Measurements from ENCODE around the gene ARHGAP42.

ARHGAP42 gene

DNA sequence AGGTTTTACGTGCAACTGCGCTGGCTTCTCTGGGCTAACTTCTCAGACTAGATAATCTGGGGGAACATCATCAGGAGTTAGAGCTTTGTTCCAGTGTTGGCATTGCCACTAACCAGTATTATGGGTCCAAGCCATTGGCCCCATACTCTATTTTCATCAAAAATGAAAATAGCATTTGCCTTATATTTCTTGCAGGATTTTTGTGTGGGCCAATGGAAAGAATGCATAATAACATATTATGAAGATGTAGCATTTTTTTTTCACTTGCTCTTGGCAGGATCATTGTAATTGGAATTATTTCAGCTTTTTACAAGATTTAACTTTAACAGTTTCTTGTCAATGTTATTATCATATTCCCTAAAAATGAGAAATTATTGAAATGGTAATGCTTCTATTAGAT is 16.1 kb downstream of the ARHGAP42 start:
- Histone ChIP-seq H3K4me3 (ENCODE audit: extremely low read depth, insufficient read depth, low read length, poor library complexity, severe bottlenecking) (no peak overlapping the region), H3K9me3 (ENCODE audit: control insufficient read depth, low read length) (no peaks in the 10 kb centered on the region), H3K4me1 (ENCODE audit: control insufficient read depth, insufficient read depth, low read length, poor library complexity, severe bottlenecking) (no peaks in the 10 kb centered on the region), H3K36me3 (ENCODE audit: control insufficient read depth, insufficient read depth, low read length) (peaks cover 14% of the 10 kb centered on the region), H3K27ac (ENCODE audit: low read depth, low read length, severe bottlenecking) (no peak overlapping the region)
- WGBS, 2 experiments (ENCODE audit: insufficient coverage in 2 of 2), result 100% methylated on average over 1 to 2 of the region's 2 CpGs

DNA sequence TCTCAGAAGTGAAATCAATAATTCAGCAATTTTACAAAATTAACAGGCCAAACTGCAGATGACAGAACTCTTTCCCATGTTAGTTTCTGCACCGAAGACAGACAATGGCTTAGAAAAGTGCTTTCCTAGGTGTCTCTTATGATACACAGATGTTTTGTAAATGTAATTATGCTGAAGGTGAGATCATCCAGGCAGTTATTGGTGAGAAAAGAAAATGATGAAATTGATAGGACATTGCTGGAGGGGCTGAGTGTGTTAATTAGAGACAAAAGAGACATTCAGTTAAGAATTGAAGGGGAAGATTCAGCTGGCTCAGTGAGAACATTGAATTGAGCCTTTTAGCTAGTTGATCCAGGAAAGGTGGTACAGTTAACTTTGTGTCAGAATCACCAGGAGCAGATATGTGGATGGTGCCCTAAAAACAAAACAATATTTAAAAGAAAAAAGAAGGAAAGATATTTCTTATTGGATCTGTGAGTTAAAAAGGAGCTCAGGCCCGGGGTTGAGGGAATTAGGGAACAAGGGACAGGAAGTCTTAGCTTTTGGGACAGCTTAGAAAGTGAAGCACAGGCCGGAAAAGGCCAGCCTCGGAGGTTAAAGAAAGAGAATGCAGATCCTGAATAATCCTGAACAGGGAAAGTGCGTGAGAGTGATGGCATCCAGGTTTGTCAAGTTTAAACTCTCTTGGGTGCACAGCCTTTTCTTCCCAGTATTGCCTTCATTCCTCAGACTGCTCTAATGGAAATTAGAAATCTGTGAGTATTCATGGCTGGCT is 16.9 kb downstream of the ARHGAP42 start:
- 79 to 87% methylated on average over 5 of the region's 5 CpGs for WGBS, 2 experiments (ENCODE audit: insufficient coverage in 2 of 2)
- Histone ChIP-seq H3K27ac (ENCODE audit: low read depth, low read length, severe bottlenecking) (no peak overlapping the region), H3K36me3 (ENCODE audit: control insufficient read depth, insufficient read depth, low read length) (peaks cover 14% of the 10 kb centered on the region), H3K4me3 (ENCODE audit: extremely low read depth, insufficient read depth, low read length, poor library complexity, severe bottlenecking) (no peak overlapping the region), H3K4me1 (ENCODE audit: control insufficient read depth, insufficient read depth, low read length, poor library complexity, severe bottlenecking) (no peaks in the 10 kb centered on the region), H3K9me3 (ENCODE audit: control insufficient read depth, low read length) (no peaks in the 10 kb centered on the region)

DNA sequence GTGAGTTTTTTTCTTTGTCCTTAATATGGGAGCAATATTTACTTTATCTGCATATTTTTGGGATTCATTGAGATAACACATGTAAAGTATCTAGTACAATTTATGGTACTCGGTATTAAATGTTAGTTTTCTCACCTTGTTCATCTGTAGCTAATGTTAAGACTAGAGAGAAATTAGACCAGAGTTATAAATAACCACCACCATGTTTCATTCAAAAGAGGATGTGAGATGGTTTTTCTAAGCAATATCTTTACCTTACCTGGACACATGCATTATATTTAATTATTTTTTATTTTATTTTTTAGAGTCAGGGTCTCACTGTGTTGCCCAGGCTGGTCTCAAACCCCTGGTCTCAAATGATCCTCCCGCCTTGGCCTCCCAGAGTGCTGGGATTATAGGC is 18.4 kb downstream of the ARHGAP42 start:
- H3K4me1 ChIP-seq (ENCODE audit: control insufficient read depth, insufficient read depth, low read length, poor library complexity, severe bottlenecking), result no peaks in the 10 kb centered on the region
- H3K4me3 ChIP-seq (ENCODE audit: extremely low read depth, insufficient read depth, low read length, poor library complexity, severe bottlenecking), result no peak overlapping the region
- no peaks in the 10 kb centered on the region for H3K9me3 ChIP-seq (ENCODE audit: control insufficient read depth, low read length)
- 83 to 100% methylated on average over 1 of the region's 2 CpGs for WGBS, 2 experiments (ENCODE audit: insufficient coverage in 2 of 2)
- H3K27ac ChIP-seq (ENCODE audit: low read depth, low read length, severe bottlenecking), result no peak overlapping the region
- peaks cover 11% of the 10 kb centered on the region for H3K36me3 ChIP-seq (ENCODE audit: control insufficient read depth, insufficient read depth, low read length)

DNA sequence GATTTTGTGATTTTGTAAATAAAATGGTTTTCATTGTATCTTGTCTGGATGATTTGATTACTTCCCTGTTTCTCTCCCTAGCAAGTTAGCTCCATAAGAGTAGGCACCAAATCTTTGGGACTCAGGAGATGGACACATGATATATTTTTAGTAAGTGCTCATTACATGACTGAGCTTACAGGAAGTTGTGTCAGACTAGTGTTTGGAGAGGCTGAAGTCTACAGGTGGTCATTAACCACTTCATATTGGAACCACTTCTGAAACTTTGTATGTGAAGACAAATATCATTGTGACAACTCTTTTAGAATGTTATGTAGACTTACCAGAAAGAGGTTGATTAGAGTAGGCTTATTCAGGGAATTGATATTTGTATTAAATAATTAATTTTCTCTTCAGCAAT is 19.1 kb downstream of the ARHGAP42 start:
- Histone ChIP-seq H3K9me3 (ENCODE audit: control insufficient read depth, low read length) (no peaks in the 10 kb centered on the region), H3K4me3 (ENCODE audit: extremely low read depth, insufficient read depth, low read length, poor library complexity, severe bottlenecking) (no peak overlapping the region), H3K27ac (ENCODE audit: low read depth, low read length, severe bottlenecking) (no peak overlapping the region), H3K36me3 (ENCODE audit: control insufficient read depth, insufficient read depth, low read length) (peaks cover 4% of the 10 kb centered on the region), H3K4me1 (ENCODE audit: control insufficient read depth, insufficient read depth, low read length, poor library complexity, severe bottlenecking) (no peaks in the 10 kb centered on the region)

GRCh38 chr11:100709233-100709957 is 22.3 kb downstream of the ARHGAP42 start:
- 93 to 100% methylated on average over 1 to 2 of the region's 3 CpGs for WGBS, 2 experiments (ENCODE audit: insufficient coverage in 2 of 2)
- no peaks in the 10 kb centered on the region for H3K9me3 ChIP-seq (ENCODE audit: control insufficient read depth, low read length)
- H3K36me3 ChIP-seq (ENCODE audit: control insufficient read depth, insufficient read depth, low read length), result no peaks in the 10 kb centered on the region
- no peak overlapping the region for H3K27ac ChIP-seq (ENCODE audit: low read depth, low read length, severe bottlenecking)
- H3K4me1 ChIP-seq (ENCODE audit: control insufficient read depth, insufficient read depth, low read length, poor library complexity, severe bottlenecking), result no peaks in the 10 kb centered on the region
- H3K4me3 ChIP-seq (ENCODE audit: extremely low read depth, insufficient read depth, low read length, poor library complexity, severe bottlenecking), result no peak overlapping the region

GRCh38 chr11:100711984-100712383 is 24.9 kb downstream of the ARHGAP42 start:
- H3K36me3 ChIP-seq (ENCODE audit: control insufficient read depth, insufficient read depth, low read length), result no peaks in the 10 kb centered on the region
- no peaks in the 10 kb centered on the region for H3K9me3 ChIP-seq (ENCODE audit: control insufficient read depth, low read length)
- H3K4me3 ChIP-seq (ENCODE audit: extremely low read depth, insufficient read depth, low read length, poor library complexity, severe bottlenecking), result no peak overlapping the region
- no CpG with 5 or more reads among the region's 3 CpGs for WGBS, 2 experiments (ENCODE audit: insufficient coverage in 2 of 2)
- H3K27ac ChIP-seq (ENCODE audit: low read depth, low read length, severe bottlenecking), result no peak overlapping the region
- H3K4me1 ChIP-seq (ENCODE audit: control insufficient read depth, insufficient read depth, low read length, poor library complexity, severe bottlenecking), result peaks cover 5% of the 10 kb centered on the region

DNA sequence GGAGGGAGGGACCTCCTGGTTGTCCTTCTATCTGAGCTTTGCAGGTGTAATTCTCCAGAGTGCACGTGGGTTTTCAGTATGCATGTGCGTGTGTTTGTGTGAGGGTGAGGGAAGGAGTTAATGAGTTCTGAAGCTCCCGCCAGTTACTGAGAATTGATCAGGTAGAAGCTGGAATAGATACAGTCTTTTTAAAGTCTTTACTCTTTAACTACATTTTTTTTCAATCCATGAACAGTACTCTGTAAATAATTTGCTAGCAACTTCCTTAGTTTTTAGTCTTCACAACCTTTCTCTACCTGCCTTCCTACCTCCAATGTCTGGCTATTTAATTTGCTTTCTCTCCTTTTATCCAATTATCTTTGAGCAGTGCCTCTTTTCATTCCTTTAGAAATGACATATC is 25.5 kb downstream of the ARHGAP42 start:
- no peaks in the 10 kb centered on the region for H3K36me3 ChIP-seq (ENCODE audit: control insufficient read depth, insufficient read depth, low read length)
- no peak overlapping the region for H3K27ac ChIP-seq (ENCODE audit: low read depth, low read length, severe bottlenecking)
- H3K9me3 ChIP-seq (ENCODE audit: control insufficient read depth, low read length), result no peaks in the 10 kb centered on the region
- H3K4me3 ChIP-seq (ENCODE audit: extremely low read depth, insufficient read depth, low read length, poor library complexity, severe bottlenecking), result no peak overlapping the region
- WGBS, 2 experiments (ENCODE audit: insufficient coverage in 2 of 2), result 100% methylated on average over 2 of the region's 3 CpGs; no CpG with 5 or more reads in 1 of the 2 experiments
- peaks cover 5% of the 10 kb centered on the region for H3K4me1 ChIP-seq (ENCODE audit: control insufficient read depth, insufficient read depth, low read length, poor library complexity, severe bottlenecking)

DNA sequence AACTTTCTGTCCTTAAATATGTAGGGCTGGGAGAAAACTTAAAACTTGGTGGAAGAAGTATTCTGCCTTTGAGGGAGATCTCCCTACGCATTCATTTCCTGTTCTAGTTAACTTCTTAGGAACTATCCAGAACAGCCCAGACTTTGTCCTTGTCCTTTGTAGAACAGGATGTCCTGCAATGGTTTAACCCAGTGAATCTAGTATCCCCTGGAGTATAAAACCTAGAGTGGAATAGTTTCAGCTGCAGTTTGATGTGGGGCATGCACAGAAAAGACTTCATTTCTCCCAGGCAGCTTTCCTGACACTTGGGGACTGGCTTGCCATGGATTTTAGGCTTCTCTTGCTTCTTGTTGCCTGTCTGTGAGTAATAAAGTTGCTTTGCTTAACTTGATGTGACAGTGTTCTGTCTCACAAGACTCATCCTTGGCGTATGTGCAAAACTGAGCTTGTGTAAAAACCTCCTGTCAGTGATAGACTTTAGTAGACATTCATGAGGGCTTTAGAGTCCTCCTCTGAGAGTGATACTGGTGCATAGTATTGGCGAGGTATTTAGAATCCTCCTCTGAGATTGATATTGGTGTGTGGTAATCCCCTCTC is 28.2 kb downstream of the ARHGAP42 start:
- peaks cover 22% of the 10 kb centered on the region for H3K4me1 ChIP-seq (ENCODE audit: control insufficient read depth, insufficient read depth, low read length, poor library complexity, severe bottlenecking)
- H3K4me3 ChIP-seq (ENCODE audit: extremely low read depth, insufficient read depth, low read length, poor library complexity, severe bottlenecking), result no peak overlapping the region
- WGBS, 2 experiments (ENCODE audit: insufficient coverage in 2 of 2), result 100% methylated on average over 2 to 3 of the region's 3 CpGs
- H3K27ac ChIP-seq (ENCODE audit: low read depth, low read length, severe bottlenecking), result no peak overlapping the region
- no peaks in the 10 kb centered on the region for H3K36me3 ChIP-seq (ENCODE audit: control insufficient read depth, insufficient read depth, low read length)
- no peaks in the 10 kb centered on the region for H3K9me3 ChIP-seq (ENCODE audit: control insufficient read depth, low read length)

DNA sequence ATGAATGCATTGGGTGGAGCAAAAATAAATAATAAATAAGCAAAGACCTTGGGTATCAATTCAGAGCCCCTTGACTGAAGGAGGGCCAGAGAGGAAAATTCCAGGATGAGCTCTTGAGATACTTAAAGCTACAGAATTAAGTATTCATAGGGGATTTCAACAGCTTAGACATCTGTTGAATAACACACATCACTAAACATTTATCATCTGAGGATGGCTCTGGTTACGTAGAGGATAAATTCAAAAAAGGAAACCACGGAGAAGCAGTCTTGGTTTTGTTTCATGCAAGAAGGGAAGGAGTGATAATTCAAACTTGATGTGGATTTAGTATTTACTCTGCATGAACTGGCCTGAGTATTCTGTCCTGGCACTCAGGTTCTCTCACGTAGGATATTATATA is 29.8 kb downstream of the ARHGAP42 start:
- no peaks in the 10 kb centered on the region for H3K36me3 ChIP-seq (ENCODE audit: control insufficient read depth, insufficient read depth, low read length)
- H3K4me1 ChIP-seq (ENCODE audit: control insufficient read depth, insufficient read depth, low read length, poor library complexity, severe bottlenecking), result peaks cover 22% of the 10 kb centered on the region
- WGBS, 2 experiments (ENCODE audit: insufficient coverage in 2 of 2), result 95 to 96% methylated on average over 2 of the region's 3 CpGs
- H3K4me3 ChIP-seq (ENCODE audit: extremely low read depth, insufficient read depth, low read length, poor library complexity, severe bottlenecking), result no peak overlapping the region
- H3K9me3 ChIP-seq (ENCODE audit: control insufficient read depth, low read length), result no peaks in the 10 kb centered on the region
- H3K27ac ChIP-seq (ENCODE audit: low read depth, low read length, severe bottlenecking), result no peak overlapping the region

DNA sequence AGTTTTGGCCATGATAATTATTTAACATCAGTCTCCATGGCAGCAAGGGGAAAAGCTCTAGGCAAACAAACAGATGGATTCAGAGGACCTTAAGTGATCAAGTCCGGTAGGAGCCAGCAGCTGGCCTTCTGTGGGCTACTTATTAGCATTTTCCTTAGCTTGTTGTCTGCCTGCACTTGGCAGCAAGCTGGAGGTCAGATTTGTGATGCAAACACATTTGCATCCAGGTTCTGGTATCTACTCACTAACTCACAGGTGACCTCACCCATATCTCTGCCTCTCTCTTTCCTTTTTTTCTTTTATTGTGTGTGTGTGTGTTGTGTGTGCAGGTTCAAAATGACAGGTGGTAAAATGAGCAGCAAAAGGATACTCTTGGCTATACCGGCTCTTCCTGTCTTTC is 32.3 kb downstream of the ARHGAP42 start:
- Histone ChIP-seq H3K27ac (ENCODE audit: low read depth, low read length, severe bottlenecking) (peak overlapping the region; percentile 94), H3K9me3 (ENCODE audit: control insufficient read depth, low read length) (no peaks in the 10 kb centered on the region), H3K4me1 (ENCODE audit: control insufficient read depth, insufficient read depth, low read length, poor library complexity, severe bottlenecking) (peaks cover 22% of the 10 kb centered on the region), H3K36me3 (ENCODE audit: control insufficient read depth, insufficient read depth, low read length) (no peaks in the 10 kb centered on the region), H3K4me3 (ENCODE audit: extremely low read depth, insufficient read depth, low read length, poor library complexity, severe bottlenecking) (no peak overlapping the region)
- WGBS, 2 experiments (ENCODE audit: insufficient coverage in 2 of 2), result 0% methylated on average over 1 of the region's 2 CpGs; no CpG with 5 or more reads in 1 of the 2 experiments

- H3K36me3 ChIP-seq (ENCODE audit: control insufficient read depth, insufficient read depth, low read length), result no peaks in the 10 kb centered on the region
- no peak overlapping the region for H3K4me3 ChIP-seq (ENCODE audit: extremely low read depth, insufficient read depth, low read length, poor library complexity, severe bottlenecking)
- peak overlapping the region; percentile 94 for H3K27ac ChIP-seq (ENCODE audit: low read depth, low read length, severe bottlenecking)
- no peaks in the 10 kb centered on the region for H3K9me3 ChIP-seq (ENCODE audit: control insufficient read depth, low read length)
- no CpG with 5 or more reads among the region's 3 CpGs for WGBS, 2 experiments (ENCODE audit: insufficient coverage in 2 of 2)
- H3K4me1 ChIP-seq (ENCODE audit: control insufficient read depth, insufficient read depth, low read length, poor library complexity, severe bottlenecking), result peaks cover 21% of the 10 kb centered on the region
Observed at GRCh38 chr11:100719809-100720221, 32.7 kb downstream of the ARHGAP42 start.

All from mesodermal cell (in vitro differentiated cells).